ENCODE data around the gene TEF.

TEF gene

GRCh38 chr22:41442240-41442792 is 60.6 kb downstream of the TEF start:
- Histone ChIP-seq H3K36me3 (replicated peaks) (peaks cover 29% of the 10 kb centered on the region), H3K27me3 (replicated peaks) (no peaks in the 10 kb centered on the region), H3K27ac (no peak overlapping the region), H3K4me3 (ENCODE audit: low read depth, low read length) (no peak overlapping the region)
- DNase-seq = no peak
- no peak for TF ChIP-seq CTCF (IDR thresholded peaks at IDR 0.05; ENCODE audit: low read depth, low read length, missing control alignments)
- in situ Hi-C loops (cut with HindIII; ENCODE audit: low pct_ligation_motif_present, low sequenced_read_pairs) = no loop called here

- in situ Hi-C loops (cut with HindIII; ENCODE audit: low pct_ligation_motif_present, low sequenced_read_pairs) = no loop called here
Measured at GRCh38 chr22:41444360-41445128, 62.8 kb downstream of the TEF start.

GRCh38 chr22:41445129-41446056 is 63.7 kb downstream of the TEF start:
- in situ Hi-C loops (cut with HindIII; ENCODE audit: low pct_ligation_motif_present, low sequenced_read_pairs) = no loop called here
- Histone ChIP-seq H3K27me3 (replicated peaks) (no peaks in the 10 kb centered on the region), H3K4me3 (ENCODE audit: low read depth, low read length) (peak overlapping the region; percentile 95), H3K27ac (peak overlapping the region; percentile 93), H3K36me3 (replicated peaks) (peaks cover 15% of the 10 kb centered on the region)
- no peak for TF ChIP-seq CTCF (IDR thresholded peaks at IDR 0.05; ENCODE audit: low read depth, low read length, missing control alignments)
- DNase-seq = no peak

More at GRCh38 chr22:41444360-41445128, 62.8 kb downstream of the TEF start:
- peak overlapping the region; percentile 36 for H3K27ac ChIP-seq
- no peaks in the 10 kb centered on the region for H3K27me3 ChIP-seq (replicated peaks)
- DNase-seq = peak; percentile 92
- peaks cover 16% of the 10 kb centered on the region for H3K36me3 ChIP-seq (replicated peaks)
- no peak for TF ChIP-seq CTCF (IDR thresholded peaks at IDR 0.05; ENCODE audit: low read depth, low read length, missing control alignments)
- peak overlapping the region; percentile 95 for H3K4me3 ChIP-seq (ENCODE audit: low read depth, low read length)

- in situ Hi-C loops (cut with HindIII; ENCODE audit: low pct_ligation_motif_present, low sequenced_read_pairs) = no loop called here
- Histone ChIP-seq H3K27ac (peak overlapping the region; percentile 93), H3K36me3 (replicated peaks) (peaks cover 14% of the 10 kb centered on the region), H3K27me3 (replicated peaks) (no peaks in the 10 kb centered on the region), H3K4me3 (ENCODE audit: low read depth, low read length) (peak overlapping the region; percentile 95)
- DNase-seq = no peak
- TF ChIP-seq CTCF (IDR thresholded peaks at IDR 0.05; ENCODE audit: low read depth, low read length, missing control alignments) = no peak
Measured at GRCh38 chr22:41446057-41446501, 64.3 kb downstream of the TEF start.

GRCh38 chr22:41446639-41447434 is 65.1 kb downstream of the TEF start, which contains the start of gene TOB2:
Gene TOB2, minus strand, starts transcription at chr22:41446801. Its CDS starts 9,456 bp downstream, at chr22:41437345.
- in situ Hi-C loops (cut with HindIII; ENCODE audit: low pct_ligation_motif_present, low sequenced_read_pairs) = no loop called here

More at GRCh38 chr22:41446639-41447434, 65.1 kb downstream of the TEF start, which contains the start of gene TOB2:
- TF ChIP-seq CTCF (IDR thresholded peaks at IDR 0.05; ENCODE audit: low read depth, low read length, missing control alignments) = no peak
- DNase-seq = peak; percentile 88
- peaks cover 10% of the 10 kb centered on the region for H3K36me3 ChIP-seq (replicated peaks)
- peak within 1 kb of the TSS; percentile 93 for H3K27ac ChIP-seq
- H3K4me3 ChIP-seq (ENCODE audit: low read depth, low read length) = peak within 1 kb of the TSS; percentile 95
- H3K27me3 ChIP-seq (replicated peaks) = no peaks in the 10 kb centered on the region
